ENCODE measurements around the gene FAM131C.
"Not testable (repeated sequence)": the region's sequence is repeated elsewhere in the genome, so short reads cannot be mapped to it uniquely, and the experiment has no call there.

Gene FAM131C

GRCh38 chr1:16032388-16033102 is 40.9 kb downstream of the FAM131C start (continued):
- TF ChIP-seq, protein P1, sequence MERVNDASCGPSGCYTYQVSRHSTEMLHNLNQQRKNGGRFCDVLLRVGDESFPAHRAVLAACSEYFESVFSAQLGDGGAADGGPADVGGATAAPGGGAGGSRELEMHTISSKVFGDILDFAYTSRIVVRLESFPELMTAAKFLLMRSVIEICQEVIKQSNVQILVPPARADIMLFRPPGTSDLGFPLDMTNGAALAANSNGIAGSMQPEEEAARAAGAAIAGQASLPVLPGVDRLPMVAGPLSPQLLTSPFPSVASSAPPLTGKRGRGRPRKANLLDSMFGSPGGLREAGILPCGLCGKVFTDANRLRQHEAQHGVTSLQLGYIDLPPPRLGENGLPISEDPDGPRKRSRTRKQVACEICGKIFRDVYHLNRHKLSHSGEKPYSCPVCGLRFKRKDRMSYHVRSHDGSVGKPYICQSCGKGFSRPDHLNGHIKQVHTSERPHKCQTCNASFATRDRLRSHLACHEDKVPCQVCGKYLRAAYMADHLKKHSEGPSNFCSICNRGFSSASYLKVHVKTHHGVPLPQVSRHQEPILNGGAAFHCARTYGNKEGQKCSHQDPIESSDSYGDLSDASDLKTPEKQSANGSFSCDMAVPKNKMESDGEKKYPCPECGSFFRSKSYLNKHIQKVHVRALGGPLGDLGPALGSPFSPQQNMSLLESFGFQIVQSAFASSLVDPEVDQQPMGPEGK (tag by site-specific recombination; IDR thresholded peaks at IDR 0.05): peak; percentile 54
- TF ChIP-seq ZFHX2 (tag by site-specific recombination; conservative IDR thresholded peaks at IDR 0.05): peak; percentile 84
- TF ChIP-seq EGR2 (tag by site-specific recombination; IDR thresholded peaks at IDR 0.05; ENCODE audit: low read depth): peak; percentile 65
- TF ChIP-seq KLF16 (tag by site-specific recombination; IDR thresholded peaks at IDR 0.05): 0 out of 2 replicates have a peak, but pooled peaks have one; percentile 26
- no peak for TF ChIP-seq ZNF529 (tag by site-specific recombination; IDR thresholded peaks at IDR 0.05; ENCODE audit: insufficient replicate concordance)

DNA sequence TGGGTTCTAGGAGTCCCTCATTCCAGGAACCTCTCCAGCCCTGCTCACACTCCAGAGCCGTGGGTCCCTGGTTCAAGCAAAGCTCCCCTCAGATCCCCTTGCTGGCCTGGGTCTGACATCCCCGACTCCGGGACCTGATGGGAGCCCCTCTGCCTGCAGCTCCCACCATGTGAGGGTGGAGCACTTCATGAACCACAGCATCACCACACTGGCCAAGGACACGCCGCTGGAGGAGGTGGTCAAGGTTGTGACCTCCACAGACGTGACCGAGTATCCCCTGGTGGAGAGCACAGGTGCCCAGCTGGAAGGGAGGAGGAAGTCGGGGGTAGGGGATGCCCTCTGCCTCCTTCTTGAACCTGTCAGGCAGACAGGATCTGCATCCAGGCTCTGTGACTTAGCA is 41.9 kb downstream of the FAM131C start:
- Histone ChIP-seq H3K36me3 (ENCODE audit: control insufficient read depth in 2 of 2, insufficient read depth in 1 of 2, low read length in 2 of 2) (no peaks in the 10 kb centered on the region), H3K4me3 (ENCODE audit: low read depth, low read length) (no peak overlapping the region), H3K4me1 (ENCODE audit: control insufficient read depth, insufficient read depth, low read length) (no peaks in the 10 kb centered on the region), H3K9me3 (ENCODE audit: control insufficient read depth, insufficient read depth, low read depth, low read length) (no peaks in the 10 kb centered on the region), H3K27ac (ENCODE audit: extremely low read depth, low read depth, low read length) (no peak overlapping the region)
- CTCF ChIA-PET: interaction anchor here (0.6 to 2.5 kb wide), 5 partner anchors 8 to 240 kb away, joined by 3 to 14 read pairs (median 3); partner anchors contain the start of gene HSPB7
- POLR2A ChIA-PET: no interaction called here
- TF ChIP-seq BCL6B (tag by site-specific recombination; IDR thresholded peaks at IDR 0.05): no peak
- TF ChIP-seq, protein P2, sequence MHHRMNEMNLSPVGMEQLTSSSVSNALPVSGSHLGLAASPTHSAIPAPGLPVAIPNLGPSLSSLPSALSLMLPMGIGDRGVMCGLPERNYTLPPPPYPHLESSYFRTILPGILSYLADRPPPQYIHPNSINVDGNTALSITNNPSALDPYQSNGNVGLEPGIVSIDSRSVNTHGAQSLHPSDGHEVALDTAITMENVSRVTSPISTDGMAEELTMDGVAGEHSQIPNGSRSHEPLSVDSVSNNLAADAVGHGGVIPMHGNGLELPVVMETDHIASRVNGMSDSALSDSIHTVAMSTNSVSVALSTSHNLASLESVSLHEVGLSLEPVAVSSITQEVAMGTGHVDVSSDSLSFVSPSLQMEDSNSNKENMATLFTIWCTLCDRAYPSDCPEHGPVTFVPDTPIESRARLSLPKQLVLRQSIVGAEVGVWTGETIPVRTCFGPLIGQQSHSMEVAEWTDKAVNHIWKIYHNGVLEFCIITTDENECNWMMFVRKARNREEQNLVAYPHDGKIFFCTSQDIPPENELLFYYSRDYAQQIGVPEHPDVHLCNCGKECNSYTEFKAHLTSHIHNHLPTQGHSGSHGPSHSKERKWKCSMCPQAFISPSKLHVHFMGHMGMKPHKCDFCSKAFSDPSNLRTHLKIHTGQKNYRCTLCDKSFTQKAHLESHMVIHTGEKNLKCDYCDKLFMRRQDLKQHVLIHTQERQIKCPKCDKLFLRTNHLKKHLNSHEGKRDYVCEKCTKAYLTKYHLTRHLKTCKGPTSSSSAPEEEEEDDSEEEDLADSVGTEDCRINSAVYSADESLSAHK (tag by site-specific recombination; IDR thresholded peaks at IDR 0.05): no peak
- TF ChIP-seq ZNF433 (tag by site-specific recombination; IDR thresholded peaks at IDR 0.05; ENCODE audit: low read depth): no peak

- CTCF ChIA-PET: no interaction called here
Observed at GRCh38 chr1:16029288-16029687, 44.2 kb downstream of the FAM131C start.

GRCh38 chr1:16029003-16029268 is 44.5 kb downstream of the FAM131C start:
- H3K4me3 ChIP-seq (ENCODE audit: low read depth, low read length); H3K9me3 ChIP-seq (ENCODE audit: control insufficient read depth, insufficient read depth, low read depth, low read length); H3K36me3 ChIP-seq (ENCODE audit: control insufficient read depth in 2 of 2, insufficient read depth in 1 of 2, low read length in 2 of 2); H3K27ac ChIP-seq (ENCODE audit: extremely low read depth, low read depth, low read length); CTCF ChIA-PET; POLR2A ChIA-PET; H3K4me1 ChIP-seq (ENCODE audit: control insufficient read depth, insufficient read depth, low read length): not testable (repeated sequence)

More at GRCh38 chr1:16029288-16029687, 44.2 kb downstream of the FAM131C start:
- H3K27ac ChIP-seq (ENCODE audit: extremely low read depth, low read depth, low read length): no peak overlapping the region
- POLR2A ChIA-PET: no interaction called here
- H3K36me3 ChIP-seq (ENCODE audit: control insufficient read depth in 2 of 2, insufficient read depth in 1 of 2, low read length in 2 of 2): no peaks in the 10 kb centered on the region
- H3K9me3 ChIP-seq (ENCODE audit: control insufficient read depth, insufficient read depth, low read depth, low read length): no peaks in the 10 kb centered on the region
- H3K4me3 ChIP-seq (ENCODE audit: low read depth, low read length): no peak overlapping the region
- TF ChIP-seq PRDM6 (tag by site-specific recombination; IDR thresholded peaks at IDR 0.05) (no peak), ZBTB21 (tag by site-specific recombination; IDR thresholded peaks at IDR 0.05) (no peak), CTCF (tag by site-specific recombination; IDR thresholded peaks at IDR 0.05) (no peak), ZNF311 (tag by site-specific recombination; IDR thresholded peaks at IDR 0.05; ENCODE audit: borderline replicate concordance) (no peak), ZBTB20 (tag by site-specific recombination; IDR thresholded peaks at IDR 0.05) (no peak), ZNF16 (tag by site-specific recombination; IDR thresholded peaks at IDR 0.05; ENCODE audit: low read depth) (no peak)
- TF ChIP-seq, protein P3, sequence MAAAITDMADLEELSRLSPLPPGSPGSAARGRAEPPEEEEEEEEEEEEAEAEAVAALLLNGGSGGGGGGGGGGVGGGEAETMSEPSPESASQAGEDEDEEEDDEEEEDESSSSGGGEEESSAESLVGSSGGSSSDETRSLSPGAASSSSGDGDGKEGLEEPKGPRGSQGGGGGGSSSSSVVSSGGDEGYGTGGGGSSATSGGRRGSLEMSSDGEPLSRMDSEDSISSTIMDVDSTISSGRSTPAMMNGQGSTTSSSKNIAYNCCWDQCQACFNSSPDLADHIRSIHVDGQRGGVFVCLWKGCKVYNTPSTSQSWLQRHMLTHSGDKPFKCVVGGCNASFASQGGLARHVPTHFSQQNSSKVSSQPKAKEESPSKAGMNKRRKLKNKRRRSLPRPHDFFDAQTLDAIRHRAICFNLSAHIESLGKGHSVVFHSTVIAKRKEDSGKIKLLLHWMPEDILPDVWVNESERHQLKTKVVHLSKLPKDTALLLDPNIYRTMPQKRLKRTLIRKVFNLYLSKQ (tag by site-specific recombination; IDR thresholded peaks at IDR 0.05; ENCODE audit: borderline replicate concordance): no peak
- no peaks in the 10 kb centered on the region for H3K4me1 ChIP-seq (ENCODE audit: control insufficient read depth, insufficient read depth, low read length)
